GM19025 (cell line): ENCODE data around the gene PTP4A2.
"Not testable (repeated sequence)": the region's sequence is repeated elsewhere in the genome, so short reads cannot be mapped to it uniquely, and the experiment has no call there.

ENCODE experiments used
- ATAC-seq: cut with Tn5 transposase; IDR thresholded peaks from one replicate; pipeline ENCODE4 v1.9.1; 2021; ENCODE audit warnings: mild to moderate bottlenecking, low read depth, moderate library complexity; ENCODE audit not compliant: unreplicated experiment

PTP4A2 gene

GRCh38 chr1:31951276-31951675 lies 13.1 kb upstream of the PTP4A2 start:
- no peak for ATAC-seq

DNA sequence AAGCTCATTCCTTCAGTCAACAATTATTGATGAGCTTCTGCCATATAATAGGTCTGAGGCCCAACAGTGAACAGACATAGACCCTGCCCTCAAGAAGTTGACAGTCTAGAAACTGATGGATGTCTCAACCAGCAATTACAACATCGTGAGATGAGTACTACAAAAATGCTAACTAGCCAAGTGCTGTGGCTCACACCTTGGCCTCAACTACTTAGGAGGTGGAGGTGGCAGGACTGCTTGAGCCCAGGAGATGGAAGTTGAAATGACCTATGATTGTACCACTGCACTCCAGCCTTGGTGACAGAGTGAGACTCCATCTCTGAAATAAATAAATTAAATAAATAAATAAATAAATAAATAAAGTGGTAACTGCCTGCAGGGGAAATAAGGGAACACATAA lies 11.7 kb upstream of the PTP4A2 start:
- ATAC-seq: no peak

- ATAC-seq: not testable (repeated sequence)
Observed at GRCh38 chr1:31945677-31946076, 7.5 kb upstream of the PTP4A2 start.

DNA sequence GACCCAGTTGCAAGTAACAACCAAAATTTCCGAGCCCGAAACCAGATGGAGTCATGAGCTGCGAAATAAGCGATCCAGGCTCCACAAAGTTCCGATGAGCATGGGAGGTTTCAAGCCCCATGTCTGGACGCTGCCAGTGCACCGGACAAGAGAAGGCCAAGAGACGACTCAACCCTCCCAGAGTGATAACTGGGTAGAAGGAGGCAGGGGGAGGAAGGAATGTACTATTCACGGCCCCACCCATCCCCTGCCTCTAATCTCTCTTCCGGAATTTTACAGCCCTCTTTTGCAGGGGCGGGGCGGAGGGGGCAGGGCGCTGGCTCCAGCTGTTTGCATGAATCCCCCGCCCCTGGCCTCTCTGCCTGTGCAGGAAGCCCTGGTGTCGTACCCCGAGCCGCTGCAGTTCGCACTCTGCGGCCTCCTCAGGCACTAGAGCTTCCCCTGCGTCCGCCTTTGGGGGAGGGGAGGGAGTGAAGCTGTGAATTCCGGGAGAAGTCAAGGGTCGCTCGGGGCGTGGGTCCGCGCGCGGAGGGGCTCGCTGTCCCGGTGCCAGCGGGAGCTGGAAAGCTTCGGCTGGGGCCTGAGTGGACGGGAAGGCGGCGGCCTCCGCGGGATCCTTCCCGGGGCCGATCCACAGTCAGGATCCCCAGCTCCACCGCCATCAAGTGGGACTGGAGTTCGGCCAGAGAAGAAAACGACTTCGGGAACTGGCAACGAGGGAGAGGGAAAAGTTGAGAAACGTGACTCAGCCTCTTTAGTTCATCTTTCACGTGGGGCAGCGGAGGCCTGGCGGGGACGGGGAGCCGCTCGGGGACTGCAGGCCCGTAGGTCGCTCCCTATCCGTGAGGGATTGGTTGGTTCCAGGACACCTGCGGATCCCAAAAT lies 6.3 kb upstream of the PTP4A2 start:
- peak; percentile 57 for ATAC-seq

DNA sequence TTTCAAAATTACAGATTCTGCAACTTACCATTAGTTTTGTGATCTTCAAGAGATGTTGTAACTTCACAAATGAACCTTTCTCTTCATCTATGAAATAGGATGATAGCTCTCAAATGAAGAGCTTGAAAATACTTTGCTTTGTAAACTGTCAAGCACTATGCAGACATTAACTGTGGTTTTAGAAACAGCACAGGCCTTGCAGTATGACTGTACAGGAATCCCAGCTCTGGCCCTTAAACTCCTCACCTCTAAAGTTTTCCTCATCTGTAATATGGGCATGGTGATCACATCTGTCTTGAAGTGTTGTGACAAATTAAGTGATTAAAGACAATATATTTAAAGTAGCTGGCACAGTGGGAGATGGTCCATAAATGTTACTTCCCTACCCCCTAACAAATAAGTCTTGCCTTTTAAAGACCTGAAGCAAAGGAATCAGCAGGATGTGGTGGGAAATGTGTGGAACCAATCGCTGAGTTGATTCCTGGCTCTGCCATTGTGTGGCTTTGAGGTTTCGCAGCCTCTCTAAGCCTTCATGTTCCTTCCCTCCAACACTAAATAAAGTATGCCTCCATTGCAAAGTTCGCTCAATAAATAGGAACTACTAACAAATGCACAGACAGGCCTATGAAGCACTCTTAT lies 5.5 kb upstream of the PTP4A2 start:
- no peak for ATAC-seq

GRCh38 chr1:31942061-31942460 lies 3.9 kb upstream of the PTP4A2 start:
- ATAC-seq: not testable (repeated sequence)

DNA sequence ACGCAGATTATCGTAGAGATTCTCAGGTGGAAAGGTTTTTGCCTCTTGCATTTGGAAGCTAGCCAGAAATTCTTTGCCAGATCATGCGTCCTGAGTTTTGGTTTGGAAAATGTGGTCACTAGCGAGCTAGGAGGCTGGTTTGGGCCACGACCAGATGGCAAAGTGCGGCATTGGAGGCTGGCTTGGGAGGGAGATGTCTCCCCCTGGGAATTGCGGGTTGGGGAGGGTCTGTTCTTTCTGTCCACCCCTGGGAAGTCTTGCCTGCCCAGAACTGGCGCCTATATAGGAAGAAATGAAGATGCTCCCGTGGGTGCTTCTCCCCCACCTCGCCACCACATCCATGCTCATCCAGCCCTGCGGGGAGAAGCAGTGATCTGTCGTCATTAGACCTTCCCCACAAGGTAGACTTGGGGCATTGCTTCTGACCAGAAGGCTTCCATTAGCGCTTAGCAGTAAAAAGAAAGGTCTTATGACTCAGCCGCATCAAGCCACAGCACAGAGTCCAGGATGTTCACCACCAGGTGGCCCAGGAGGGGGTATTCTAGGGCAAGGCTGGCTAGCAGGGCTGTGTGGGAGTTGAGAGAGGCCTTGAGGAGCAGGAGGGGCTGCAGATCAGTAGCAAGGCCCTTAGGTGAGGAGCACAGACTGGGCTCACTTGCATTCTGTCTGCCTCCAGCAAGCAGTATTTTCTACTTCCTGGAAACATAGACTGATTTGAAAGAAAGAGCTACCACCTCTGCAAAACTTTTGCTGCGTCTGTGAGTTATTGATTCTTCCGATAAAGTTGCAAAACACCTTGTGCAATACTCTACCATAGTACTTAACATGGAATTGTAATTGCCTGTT lies 1.5 kb upstream of the PTP4A2 start:
- no peak for ATAC-seq

DNA sequence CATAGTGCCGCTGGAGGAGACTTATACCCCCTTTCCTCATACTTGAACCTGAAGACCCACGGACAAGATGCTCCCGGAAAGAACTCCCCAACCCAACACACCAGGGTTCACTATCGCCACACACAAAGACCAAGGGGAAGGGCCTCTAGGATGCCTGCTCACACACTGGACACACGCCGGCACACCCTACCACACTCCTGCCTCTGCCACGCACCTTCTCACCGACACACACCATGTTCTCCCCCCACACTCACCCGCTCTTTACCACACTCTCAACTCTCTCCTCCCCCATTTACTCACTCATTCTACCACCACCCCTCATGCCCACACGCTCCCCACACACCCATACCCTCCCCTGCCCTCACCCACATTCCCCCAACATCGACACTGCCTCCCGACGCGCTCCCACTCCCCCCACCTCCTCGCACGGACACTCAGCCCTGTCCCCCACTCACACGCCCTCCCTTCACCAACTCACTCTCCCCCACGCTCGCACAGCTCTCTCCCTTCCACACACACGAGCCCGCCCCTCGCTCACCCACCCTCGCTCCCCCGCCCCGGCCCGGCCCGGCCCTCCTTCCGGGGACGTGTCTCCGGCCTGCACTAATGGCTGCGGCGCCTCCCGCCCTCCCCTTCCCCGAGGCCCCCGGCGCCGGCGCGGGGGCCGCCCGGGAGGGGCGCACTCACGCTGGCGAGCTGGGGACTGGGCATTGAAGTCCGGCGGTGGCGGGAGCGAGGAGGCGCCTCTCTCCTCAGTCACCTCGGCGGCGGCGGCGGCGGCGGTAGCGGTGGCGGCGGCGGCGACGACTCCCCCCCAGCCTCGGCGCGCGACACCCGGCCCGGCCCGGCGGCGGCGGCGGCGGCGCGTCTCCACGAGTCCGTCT lies 626 bp downstream of the PTP4A2 start:
- ATAC-seq: peak; percentile 33

DNA sequence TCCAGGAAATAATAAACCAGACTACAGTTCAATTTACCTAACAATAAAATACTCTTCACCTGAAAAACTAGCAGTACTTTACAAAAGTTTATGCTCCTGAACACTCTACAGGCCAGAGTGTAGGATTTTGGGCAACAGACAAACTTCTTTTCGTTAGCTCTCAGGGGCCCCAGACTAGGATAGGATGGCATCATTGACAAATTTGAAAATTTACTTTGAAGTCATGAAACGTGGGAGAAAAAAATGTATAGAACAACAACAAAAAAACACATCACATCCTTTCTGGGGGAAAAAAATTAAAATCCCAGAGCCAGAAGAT lies 1.2 kb downstream of the PTP4A2 start:
- no peak for ATAC-seq

DNA sequence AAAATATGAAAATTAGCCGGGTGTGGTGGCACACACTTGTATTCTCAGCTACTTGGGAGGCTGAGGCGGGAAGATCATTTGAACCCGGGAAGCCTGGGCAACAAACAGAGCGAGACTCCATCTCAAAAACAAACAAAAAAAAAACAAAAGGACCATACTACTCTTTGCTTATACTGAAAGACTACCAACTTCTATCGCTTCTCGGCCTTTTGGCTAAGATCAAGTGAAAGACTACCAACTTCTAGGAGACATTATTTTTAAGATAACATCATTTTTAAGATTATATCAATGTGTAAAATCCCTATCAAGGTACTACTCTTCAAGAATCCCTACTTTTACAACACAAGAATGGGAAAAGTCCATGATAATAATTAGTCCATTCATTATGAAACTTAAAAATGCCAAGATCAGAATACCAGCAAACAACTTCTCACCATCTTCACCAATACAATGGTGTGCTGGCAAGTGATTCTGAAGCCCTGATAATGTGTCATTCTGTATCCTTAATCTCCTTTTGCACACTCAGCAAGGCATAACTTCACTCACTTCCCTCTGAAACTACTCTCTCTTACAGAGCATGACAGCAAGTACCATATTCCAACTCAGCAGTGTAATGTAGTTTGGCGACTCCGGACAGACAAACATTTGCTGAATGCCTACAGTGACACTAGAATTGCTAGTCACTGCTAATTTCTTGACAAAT lies 1.7 kb downstream of the PTP4A2 start:
- ATAC-seq: no peak

GRCh38 chr1:31934706-31935629 lies 3.2 kb downstream of the PTP4A2 start:
- ATAC-seq: no peak

GRCh38 chr1:31932491-31933316 lies 5.5 kb downstream of the PTP4A2 start:
- no peak for ATAC-seq

GRCh38 chr1:31931593-31932225 lies 6.5 kb downstream of the PTP4A2 start:
- ATAC-seq: no peak

DNA sequence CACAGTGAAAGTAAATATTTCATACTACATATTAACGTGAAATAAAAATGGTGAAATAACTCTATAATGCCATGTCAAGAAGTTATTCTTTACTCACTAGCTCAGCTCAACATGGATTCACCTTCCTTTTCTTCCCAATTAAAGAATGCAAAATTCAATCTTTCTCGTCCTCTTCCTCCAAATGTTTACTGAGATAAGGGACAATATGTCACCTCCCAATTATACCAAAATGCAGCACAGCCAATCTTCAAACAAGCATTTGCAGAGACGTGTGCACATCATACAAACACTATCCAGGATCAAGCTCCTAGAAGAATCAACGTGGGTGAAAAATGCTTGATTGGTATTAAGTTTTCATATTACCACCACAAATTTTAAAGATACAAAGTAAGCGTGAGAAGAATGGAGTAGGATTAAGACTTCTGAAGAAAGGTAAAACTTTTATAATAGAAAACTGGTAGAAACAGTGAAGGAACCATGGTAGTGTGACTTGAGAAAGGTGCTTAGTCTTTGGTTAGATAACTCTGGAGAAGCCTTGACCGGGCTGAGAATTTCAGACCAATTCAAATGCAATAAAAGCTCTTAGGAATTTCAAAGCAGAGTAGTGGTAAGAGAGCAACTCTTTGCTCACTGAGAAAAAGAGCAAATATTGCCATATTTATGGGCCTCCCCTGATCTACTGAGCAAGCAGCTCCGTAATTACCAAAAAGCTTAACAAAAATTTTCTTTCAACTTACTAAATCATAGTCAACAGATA lies 7.2 kb downstream of the PTP4A2 start:
- no peak for ATAC-seq

- ATAC-seq: no peak
Observed at GRCh38 chr1:31927661-31927980, 10.5 kb downstream of the PTP4A2 start.

- no peak for ATAC-seq
Observed at GRCh38 chr1:31926853-31927660, 11.1 kb downstream of the PTP4A2 start.
